IMR-90 (cell line): Measurements from ENCODE around the gene OTOGL. TPM values are rescaled to one million over a fixed set of nuclear protein-coding genes. Genes with fewer than 3 reads are reported as not detected.

Source experiments
- ATAC-seq: fragments of 200-7000 bp; cut with Tn5 transposase; 2 replicates; pipeline ENCODE4 v1.9.1; 2020; ENCODE audit warnings: low read depth, mild to moderate bottlenecking, moderate library complexity
- BruUV-seq: library from RNA; stranded (reverse); fragments of 400-500 nt; replicated peaks from 2 replicates; lab custom pipeline; 2021; lab: Mats Ljungman, UMichigan
- CTCF ChIA-PET: fragments of 300-600 bp; formaldehyde crosslinking; extraction: SDS; loops from one replicate; lab custom pipeline; 2021; ENCODE audit warnings: antibody characterized with exemption; lab: Yijun Ruan, JAX
- POLR2A ChIA-PET: fragments of 300-600 bp; sonication (Branson Sonifier 250); formaldehyde crosslinking; loops from one replicate; lab custom pipeline; 2022; ENCODE audit warnings: antibody characterized with exemption; ENCODE audit not compliant: unreplicated experiment; lab: Charles Lee
- DNase-seq: peaks from one replicate; pipeline ENCODE4 v3.0.0; 2013
- H2AFZ ChIP-seq: replicated peaks from 2 replicates; pipeline ENCODE3; 2013; ENCODE audit warnings: low read length, mild to moderate bottlenecking; ENCODE audit not compliant: poor library complexity
- H2AK5ac ChIP-seq: 2 replicates; pipeline ENCODE4 v1.6.1; 2013; ENCODE audit warnings: low read depth, low read length, inconsistent platforms
- H2AK9ac ChIP-seq: replicated peaks from 2 replicates; pipeline ENCODE3; 2013; ENCODE audit warnings: mild to moderate bottlenecking, low read depth, low read length, moderate library complexity; ENCODE audit not compliant: poor library complexity
- H2BK120ac ChIP-seq: 2 replicates; pipeline ENCODE4 v1.6.1; 2013; ENCODE audit warnings: low read depth, low read length, inconsistent platforms
- H2BK15ac ChIP-seq: 3 replicates; pipeline ENCODE4 v1.6.1; 2013; ENCODE audit warnings: low read depth, low read length, inconsistent platforms
- H2BK20ac ChIP-seq: 2 replicates; pipeline ENCODE4 v1.6.1; 2013; ENCODE audit warnings: low read depth, mild to moderate bottlenecking, inconsistent platforms, low read length, moderate library complexity
- H2BK5ac ChIP-seq: 2 replicates; pipeline ENCODE4 v1.6.1; 2013; ENCODE audit warnings: mild to moderate bottlenecking, low read depth, low read length, inconsistent platforms; ENCODE audit not compliant: poor library complexity, severe bottlenecking
- H3K14ac ChIP-seq: replicated peaks from 2 replicates; pipeline ENCODE4 v1.6.1; 2013; ENCODE audit warnings: low read depth, low read length, inconsistent platforms
- H3K18ac ChIP-seq: 2 replicates; pipeline ENCODE4 v1.6.1; 2013; ENCODE audit warnings: low read depth, low read length, control low read depth
- H3K23ac ChIP-seq: 2 replicates; pipeline ENCODE4 v1.6.1; 2013; ENCODE audit warnings: low read depth, low read length, inconsistent platforms
- H3K27ac ChIP-seq: 2 replicates; pipeline ENCODE4 v1.5.1; 2013; ENCODE audit warnings: mild to moderate bottlenecking, control low read depth, low read length; ENCODE audit not compliant: insufficient read depth
- H3K27me3 ChIP-seq: 2 replicates; pipeline ENCODE4 v1.6.1; 2013; ENCODE audit warnings: low read length; ENCODE audit not compliant: control insufficient read depth, insufficient read depth
- H3K36me3 ChIP-seq: 2 replicates; pipeline ENCODE4 v1.6.1; 2013; ENCODE audit warnings: low read length, mixed read lengths; ENCODE audit not compliant: control insufficient read depth, insufficient read depth
- H3K4ac ChIP-seq: 2 replicates; pipeline ENCODE4 v1.6.1; 2013; ENCODE audit warnings: low read depth, low read length, inconsistent platforms
- H3K4me1 ChIP-seq: 2 replicates; pipeline ENCODE4 v1.6.1; 2013; ENCODE audit warnings: low read length, mixed read lengths; ENCODE audit not compliant: control insufficient read depth, insufficient read depth
- H3K4me2 ChIP-seq: 2 replicates; pipeline ENCODE4 v1.6.1; 2013; ENCODE audit warnings: low read depth, mild to moderate bottlenecking, control low read depth, low read length, moderate library complexity
- H3K4me3 ChIP-seq: 2 replicates; pipeline ENCODE4 v1.5.1; 2013; ENCODE audit warnings: low read depth, mild to moderate bottlenecking, control low read depth, low read length, moderate library complexity; ENCODE audit not compliant: insufficient read depth
- H3K56ac ChIP-seq: 2 replicates; pipeline ENCODE4 v1.6.1; 2013; ENCODE audit warnings: low read length, inconsistent platforms; ENCODE audit not compliant: insufficient read depth; ENCODE audit errors: extremely low read depth
- H3K79me1 ChIP-seq, 2 experiments: 2 replicates each; pipeline ENCODE4 v1.6.1; 2013; ENCODE audit warnings: low read length in 2 of 2, inconsistent platforms in 1 of 2, low read depth in 1 of 2
- H3K9ac ChIP-seq: 2 replicates; pipeline ENCODE4 v1.6.1; 2013; ENCODE audit warnings: low read depth, low read length, control low read depth
- H3K9me1 ChIP-seq: 2 replicates; pipeline ENCODE4 v1.6.1; 2013; ENCODE audit warnings: low read length, inconsistent platforms; ENCODE audit not compliant: insufficient read depth
- H3K9me3 ChIP-seq: 2 replicates; pipeline ENCODE4 v1.6.1; 2013; ENCODE audit warnings: low read length; ENCODE audit not compliant: control insufficient read depth, insufficient read depth
- H4K20me1 ChIP-seq: 2 replicates; pipeline ENCODE4 v1.6.1; 2013; ENCODE audit warnings: low read length, inconsistent platforms; ENCODE audit not compliant: insufficient read depth
- H4K5ac ChIP-seq: 2 replicates; pipeline ENCODE4 v1.6.1; 2013; ENCODE audit warnings: mild to moderate bottlenecking, low read depth, low read length, control low read depth
- H4K8ac ChIP-seq, 2 experiments: 2 replicates each; pipeline ENCODE4 v1.6.1; 2013; ENCODE audit warnings: low read depth in 2 of 2, low read length in 2 of 2, control low read depth in 1 of 2, inconsistent platforms in 1 of 2
- H4K91ac ChIP-seq: 2 replicates; pipeline ENCODE4 v1.6.1; 2013; ENCODE audit warnings: low read depth, low read length, inconsistent platforms; ENCODE audit not compliant: insufficient read depth
- BHLHE40 ChIP-seq: fragments of 150-350 bp; IDR thresholded peaks from 2 replicates; pipeline ENCODE4 v1.6.1; 2016; ENCODE audit warnings: mild to moderate bottlenecking, low read depth, low read length
- CEBPB ChIP-seq: IDR thresholded peaks from 2 replicates; pipeline ENCODE4 v1.6.1; 2012; ENCODE audit warnings: low read depth, low read length, improper control_type of control experiment
- CHD1 ChIP-seq: IDR thresholded peaks from 2 replicates; pipeline ENCODE4 v1.6.1; 2012; ENCODE audit warnings: low read depth, low read length, improper control_type of control experiment
- FOS ChIP-seq: fragments of 150-350 bp; IDR thresholded peaks from 2 replicates; pipeline ENCODE4 v1.6.1; 2016; ENCODE audit warnings: low read depth, low read length
- MAFK ChIP-seq: IDR thresholded peaks from 2 replicates; pipeline ENCODE4 v1.6.1; 2012; ENCODE audit warnings: low read depth, low read length, improper control_type of control experiment
- MAZ ChIP-seq: IDR thresholded peaks from 2 replicates; pipeline ENCODE4 v1.6.1; 2012; ENCODE audit warnings: low read depth, mild to moderate bottlenecking, low read length, improper control_type of control experiment, moderate library complexity, borderline replicate concordance
- MXI1 ChIP-seq: IDR thresholded peaks from 2 replicates; pipeline ENCODE4 v1.6.1; 2012; ENCODE audit warnings: low read depth, mild to moderate bottlenecking, low read length, moderate library complexity, borderline replicate concordance
- NFE2L2 ChIP-seq: fragments of 150-350 bp; IDR thresholded peaks from 2 replicates; pipeline ENCODE4 v1.6.1; 2016; ENCODE audit warnings: low read depth, mild to moderate bottlenecking, low read length
- POLR2A ChIP-seq: IDR thresholded peaks from 2 replicates; pipeline ENCODE4 v1.6.1; 2012; ENCODE audit warnings: mild to moderate bottlenecking, low read depth, low read length
- RAD21 ChIP-seq: IDR thresholded peaks from 2 replicates; pipeline ENCODE4 v1.6.1; 2012; ENCODE audit warnings: low read length, improper control_type of control experiment
- RCOR1 ChIP-seq: IDR thresholded peaks from 2 replicates; pipeline ENCODE4 v1.6.1; 2012; ENCODE audit warnings: mild to moderate bottlenecking, low read length, improper control_type of control experiment; ENCODE audit not compliant: insufficient replicate concordance
- RFX5 ChIP-seq: IDR thresholded peaks from 2 replicates; pipeline ENCODE4 v1.8.0; 2012; ENCODE audit warnings: low read depth, mild to moderate bottlenecking, low read length, moderate library complexity
- SMC3 ChIP-seq: fragments of 150-350 bp; IDR thresholded peaks from 2 replicates; pipeline ENCODE4 v1.6.1; 2016; ENCODE audit warnings: low read depth, mild to moderate bottlenecking, antibody characterized with exemption, low read length, moderate library complexity
- WGBS, 2 experiments: methylation state at CpG; one replicate each; pipeline versions ENCODE4 v1.1.5 to v1.1.7; 2013; ENCODE audit warnings: missing lambda C conversion rate in 2 of 2; ENCODE audit not compliant: insufficient read length in 1 of 2; ENCODE audit errors: extremely low coverage in 2 of 2; 5-methylcytosine and 5-hydroxymethylcytosine counted together
- dilution Hi-C: fragments of 300-500 bp; cut with HindIII; formaldehyde crosslinking; loops from one replicate; pipeline ENCODE4 v1.14.3; 2018; ENCODE audit warnings: low sequenced_read_pairs; ENCODE audit not compliant: unreplicated experiment
- in situ Hi-C: fragments of 300-500 bp; cut with MboI; formaldehyde crosslinking; loops from 3 replicates; pipeline ENCODE4 v1.14.3; 2019; ENCODE audit warnings: low sequenced_read_pairs, inconsistent platforms, mixed read lengths
- intact Hi-C: fragments of 100-400 bp; cut with micrococcal nuclease; formaldehyde crosslinking; loops from 2 replicates; pipeline ENCODE4 v1.10.0; 2022
- polyA plus RNA-seq, 3 experiments: library from polyadenylated mRNA; depleted of rRNA; stranded (reverse); fragments of >200 nt; gene quantifications; 2 replicates each; pipeline ENCODE4 v1.2.3, GENCODE V29; 2012; ENCODE audit warnings: low replicate concordance in 1 of 3
- total RNA-seq: library from RNA; depleted of rRNA; stranded (reverse); fragments of >200 nt; gene quantifications from 2 replicates; pipeline ENCODE4 v1.2.3, GENCODE V29; 2012
- TF ChIP-seq, protein P1 (sequence below): fragments of 150-350 bp; IDR thresholded peaks from 2 replicates; pipeline ENCODE4 v1.6.1; 2016; ENCODE audit warnings: low read depth, mild to moderate bottlenecking, low read length, moderate library complexity, borderline replicate concordance
- TF ChIP-seq, protein P2 (sequence below): fragments of 150-350 bp; IDR thresholded peaks from 2 replicates; pipeline ENCODE4 v1.6.1; 2017; ENCODE audit warnings: mild to moderate bottlenecking, antibody characterized with exemption, low read length, low read depth
- TF ChIP-seq, protein P3 (sequence below): conservative IDR thresholded peaks from 2 replicates; pipeline ENCODE4 v1.5.1; 2012; ENCODE audit warnings: mild to moderate bottlenecking, low read depth, low read length, improper control_type of control experiment

The OTOGL gene
- total and polyA plus RNA-seq, 2 of the 4 experiments (the other 2 are of a cell fraction), result 0.10 to 0.18 TPM

DNA sequence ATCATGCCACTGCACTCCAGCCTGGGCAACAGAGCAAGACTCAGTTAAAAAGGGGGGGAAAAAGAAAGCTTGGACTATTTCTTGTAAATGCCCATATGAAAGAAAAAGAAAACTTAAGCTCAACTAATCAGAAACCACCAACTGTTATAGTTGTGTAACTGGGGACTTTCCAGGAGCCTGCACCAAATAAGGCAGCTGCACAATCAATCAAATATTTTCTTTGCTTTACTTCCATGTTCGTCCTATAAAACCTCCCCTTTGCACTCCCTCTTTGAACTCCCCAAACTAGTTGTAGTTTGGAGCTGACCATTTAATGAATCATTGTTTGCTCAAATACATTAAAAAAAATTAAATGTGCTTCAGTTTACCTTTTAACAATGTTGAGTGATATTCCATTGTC is 54.9 kb downstream of the OTOGL start:
- H3K9ac ChIP-seq, result no peak overlapping the region
- no peak overlapping the region for H2BK5ac ChIP-seq
- H4K5ac ChIP-seq, result no peak overlapping the region
- no peaks in the 10 kb centered on the region for H3K27me3 ChIP-seq
- DNase-seq, result peak; percentile 66
- H3K79me1 ChIP-seq, result no peaks in the 10 kb centered on the region
- H3K14ac ChIP-seq, result no peak overlapping the region
- dilution Hi-C loops, result no loop called here
- no peaks in the 10 kb centered on the region for H3K9me3 ChIP-seq
- no peak overlapping the region for H2AK5ac ChIP-seq
- no peak overlapping the region for H3K23ac ChIP-seq
- no peak overlapping the region for H2BK15ac ChIP-seq
- ChIA-PET CTCF (no interaction called here), POLR2A (no interaction called here)
- BruUV-seq, result no TSS peak
- no peak overlapping the region for H3K4ac ChIP-seq
- H3K4me1 ChIP-seq, result peaks cover 1% of the 10 kb centered on the region; the same call in 1 of the 2 replicates
- no peak overlapping the region for H3K27ac ChIP-seq
- H4K91ac ChIP-seq, result no peak overlapping the region
- H3K18ac ChIP-seq, result no peak overlapping the region
- no peak overlapping the region for H2BK20ac ChIP-seq
- ATAC-seq, result no peak
- TF ChIP-seq BHLHE40 (no peak), MXI1 (no peak), RCOR1 (no peak), FOS (no peak), CHD1 (no peak), RAD21 (no peak), CEBPB (no peak), RFX5 (no peak), POLR2A (no peak), SMC3 (no peak), MAZ (no peak), MAFK (no peak), NFE2L2 (no peak)
- TF ChIP-seq, protein P1, sequence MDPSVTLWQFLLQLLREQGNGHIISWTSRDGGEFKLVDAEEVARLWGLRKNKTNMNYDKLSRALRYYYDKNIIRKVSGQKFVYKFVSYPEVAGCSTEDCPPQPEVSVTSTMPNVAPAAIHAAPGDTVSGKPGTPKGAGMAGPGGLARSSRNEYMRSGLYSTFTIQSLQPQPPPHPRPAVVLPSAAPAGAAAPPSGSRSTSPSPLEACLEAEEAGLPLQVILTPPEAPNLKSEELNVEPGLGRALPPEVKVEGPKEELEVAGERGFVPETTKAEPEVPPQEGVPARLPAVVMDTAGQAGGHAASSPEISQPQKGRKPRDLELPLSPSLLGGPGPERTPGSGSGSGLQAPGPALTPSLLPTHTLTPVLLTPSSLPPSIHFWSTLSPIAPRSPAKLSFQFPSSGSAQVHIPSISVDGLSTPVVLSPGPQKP, result no peak
- TF ChIP-seq, protein P2, sequence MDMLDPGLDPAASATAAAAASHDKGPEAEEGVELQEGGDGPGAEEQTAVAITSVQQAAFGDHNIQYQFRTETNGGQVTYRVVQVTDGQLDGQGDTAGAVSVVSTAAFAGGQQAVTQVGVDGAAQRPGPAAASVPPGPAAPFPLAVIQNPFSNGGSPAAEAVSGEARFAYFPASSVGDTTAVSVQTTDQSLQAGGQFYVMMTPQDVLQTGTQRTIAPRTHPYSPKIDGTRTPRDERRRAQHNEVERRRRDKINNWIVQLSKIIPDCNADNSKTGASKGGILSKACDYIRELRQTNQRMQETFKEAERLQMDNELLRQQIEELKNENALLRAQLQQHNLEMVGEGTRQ, result no peak
- TF ChIP-seq, protein P3, sequence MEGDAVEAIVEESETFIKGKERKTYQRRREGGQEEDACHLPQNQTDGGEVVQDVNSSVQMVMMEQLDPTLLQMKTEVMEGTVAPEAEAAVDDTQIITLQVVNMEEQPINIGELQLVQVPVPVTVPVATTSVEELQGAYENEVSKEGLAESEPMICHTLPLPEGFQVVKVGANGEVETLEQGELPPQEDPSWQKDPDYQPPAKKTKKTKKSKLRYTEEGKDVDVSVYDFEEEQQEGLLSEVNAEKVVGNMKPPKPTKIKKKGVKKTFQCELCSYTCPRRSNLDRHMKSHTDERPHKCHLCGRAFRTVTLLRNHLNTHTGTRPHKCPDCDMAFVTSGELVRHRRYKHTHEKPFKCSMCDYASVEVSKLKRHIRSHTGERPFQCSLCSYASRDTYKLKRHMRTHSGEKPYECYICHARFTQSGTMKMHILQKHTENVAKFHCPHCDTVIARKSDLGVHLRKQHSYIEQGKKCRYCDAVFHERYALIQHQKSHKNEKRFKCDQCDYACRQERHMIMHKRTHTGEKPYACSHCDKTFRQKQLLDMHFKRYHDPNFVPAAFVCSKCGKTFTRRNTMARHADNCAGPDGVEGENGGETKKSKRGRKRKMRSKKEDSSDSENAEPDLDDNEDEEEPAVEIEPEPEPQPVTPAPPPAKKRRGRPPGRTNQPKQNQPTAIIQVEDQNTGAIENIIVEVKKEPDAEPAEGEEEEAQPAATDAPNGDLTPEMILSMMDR, result no peak
- no peak overlapping the region for H2AFZ ChIP-seq
- H3K4me2 ChIP-seq, result no peak overlapping the region
- intact Hi-C loops, result no loop called here
- no peaks in the 10 kb centered on the region for H3K9me1 ChIP-seq
- H3K4me3 ChIP-seq, result no peak overlapping the region
- H4K20me1 ChIP-seq, result no peaks in the 10 kb centered on the region
- no peak overlapping the region for H2BK120ac ChIP-seq
- in situ Hi-C loops, result no loop called here
- H4K8ac ChIP-seq, result no peak overlapping the region
- no CpG with 5 or more reads among the region's 1 CpG for WGBS, 2 experiments
- no peaks in the 10 kb centered on the region for H3K36me3 ChIP-seq
- no peak overlapping the region for H3K56ac ChIP-seq
- H2AK9ac ChIP-seq, result no peak overlapping the region
